HepG2 (cell line): ENCODE data around the gene CBLN3. TPM values are rescaled to one million over a fixed set of nuclear protein-coding genes. Genes with fewer than 3 reads are reported as not detected.

Experiments
- ATAC-seq: fragments of 200-7000 bp; cut with Tn5 transposase; 3 replicates; pipeline ENCODE4 v1.9.1; 2020; ENCODE audit warnings: mild to moderate bottlenecking, moderate library complexity
- BruUV-seq: library from RNA; stranded (reverse); fragments of 400-500 nt; replicated peaks from 2 replicates; lab custom pipeline; 2021; lab: Mats Ljungman, UMichigan
- CTCF ChIA-PET: fragments of 300-600 bp; formaldehyde crosslinking; extraction: SDS; loops from one replicate; lab custom pipeline; 2021; ENCODE audit warnings: low total read pairs, inconsistent platforms, low intra/inter-chr PET ratio; lab: Yijun Ruan, JAX
- POLR2A ChIA-PET: fragments of 350-600 bp; sonication (Branson Sonifier 250); formaldehyde crosslinking; loops from one replicate; lab custom pipeline; 2020; ENCODE audit warnings: antibody characterized with exemption, inconsistent platforms; lab: Yijun Ruan, JAX
- DNase-seq: peaks from one replicate; pipeline ENCODE4 v3.0.0-alpha.2; 2015; ENCODE audit warnings: low spot score
- FAIRE-seq: peaks from 3 replicates; lab custom pipeline; 2011; peaks lifted over from hg19 to GRCh38; lab: Jason Lieb, UNC
- H2AFZ ChIP-seq: one replicate; pipeline ENCODE4 v1.6.1; 2011; ENCODE audit warnings: low read length, inconsistent platforms
- H3K27ac ChIP-seq: fragments of 300-600 bp; 3 replicates; pipeline ENCODE4 v1.8.0; 2011; ENCODE audit warnings: mixed run types, mild to moderate bottlenecking, mixed read lengths, low read length, inconsistent platforms; ENCODE audit not compliant: insufficient read depth; ENCODE audit errors: extremely low read length
- H3K27me3 ChIP-seq, 2 experiments: fragments of 200-600 bp in 1 of 2; 2 replicates in 1 of 2; 3 replicates in 1 of 2; pipeline versions ENCODE4 v1.6.0 to v1.8.0; 2011; ENCODE audit warnings: low read length in 2 of 2, mild to moderate bottlenecking in 2 of 2, moderate library complexity in 2 of 2, inconsistent platforms in 1 of 2; ENCODE audit not compliant: insufficient read depth in 2 of 2, control insufficient read depth in 1 of 2
- H3K36me3 ChIP-seq, 2 experiments: fragments of 200-600 bp in 1 of 2; replicated peaks in 1 of 2; 2 replicates in 1 of 2; 3 replicates in 1 of 2; pipeline versions ENCODE4 v1.5.1 to v1.8.0; 2011; ENCODE audit warnings: low read length in 2 of 2, inconsistent platforms in 1 of 2; ENCODE audit not compliant: insufficient read depth in 2 of 2, control insufficient read depth in 1 of 2
- H3K4me1 ChIP-seq: 2 replicates; pipeline ENCODE4 v1.5.1; 2012; ENCODE audit warnings: low read length, inconsistent platforms; ENCODE audit not compliant: insufficient read depth
- H3K4me2 ChIP-seq: 2 replicates; pipeline ENCODE4 v1.6.0; 2011; ENCODE audit warnings: low read depth, low read length, inconsistent platforms
- H3K4me3 ChIP-seq, 3 experiments: fragments of 200-600 bp in 1 of 3; sonication (generic), shearing (Covaris generic) in 1 of 3; replicated peaks in 1 of 3; 2 replicates each; pipeline ENCODE4 v1.5.1; 2011 to 2016; ENCODE audit warnings: low read length in 3 of 3, inconsistent platforms in 2 of 3, low read depth in 2 of 3, mild to moderate bottlenecking in 2 of 3, control low read depth in 1 of 3, mixed read lengths in 1 of 3; ENCODE audit not compliant: insufficient read depth in 1 of 3
- H3K79me2 ChIP-seq: one replicate; pipeline ENCODE4 v1.6.1; 2011; ENCODE audit warnings: low read length, inconsistent platforms; ENCODE audit not compliant: insufficient read depth
- H3K9ac ChIP-seq: 2 replicates; pipeline ENCODE4 v1.6.0; 2011; ENCODE audit warnings: mild to moderate bottlenecking, low read depth, low read length, inconsistent platforms; ENCODE audit not compliant: insufficient read depth
- H3K9me3 ChIP-seq: 2 replicates; pipeline ENCODE4 v1.5.1; 2012; ENCODE audit warnings: mild to moderate bottlenecking, low read length
- H4K20me1 ChIP-seq: 2 replicates; pipeline ENCODE4 v1.6.0; 2011; ENCODE audit warnings: inconsistent platforms, mild to moderate bottlenecking, low read length, moderate library complexity; ENCODE audit not compliant: insufficient read depth
- FOXM1 ChIP-seq: sonication (generic); formaldehyde crosslinking; IDR thresholded peaks from 2 replicates; pipeline ENCODE4 v1.5.0; 2020; ENCODE audit warnings: missing genetic modification reagents
- HBP1 ChIP-seq: IDR thresholded peaks from 2 replicates; pipeline ENCODE4 v1.6.1; 2016; ENCODE audit warnings: low read depth, control low read depth
- RBAK ChIP-seq: sonication (generic); formaldehyde crosslinking; IDR thresholded peaks from 2 replicates; pipeline ENCODE4 v1.5.1; 2020; ENCODE audit warnings: mild to moderate bottlenecking, missing genetic modification reagents
- ZBTB25 ChIP-seq: IDR thresholded peaks from 2 replicates; pipeline ENCODE4 v1.6.1; 2018; ENCODE audit warnings: missing genetic modification reagents
- ZBTB7A ChIP-seq: sonication (generic); formaldehyde crosslinking; IDR thresholded peaks from 2 replicates; pipeline ENCODE4 v1.8.0; 2022; ENCODE audit warnings: mild to moderate bottlenecking, missing genetic modification reagents
- ZFP41 ChIP-seq: sonication (generic); formaldehyde crosslinking; IDR thresholded peaks from 2 replicates; pipeline ENCODE4 v1.4.0; 2020; ENCODE audit warnings: mild to moderate bottlenecking, missing genetic modification reagents, borderline replicate concordance
- ZNF205 ChIP-seq: IDR thresholded peaks from 2 replicates; pipeline ENCODE4 v1.6.1; 2018; ENCODE audit warnings: missing biosample characterization, missing genetic modification reagents
- ZNF547 ChIP-seq: sonication (generic); formaldehyde crosslinking; IDR thresholded peaks from 2 replicates; pipeline ENCODE4 v1.5.1; 2020; ENCODE audit warnings: mild to moderate bottlenecking, missing genetic modification reagents
- ZNF605 ChIP-seq: sonication (generic); formaldehyde crosslinking; IDR thresholded peaks from 2 replicates; pipeline ENCODE4 v1.8.0; 2022; ENCODE audit warnings: mild to moderate bottlenecking, missing genetic modification reagents
- ZNF737 ChIP-seq: sonication (generic); formaldehyde crosslinking; IDR thresholded peaks from 2 replicates; pipeline ENCODE4 v1.5.0; 2020; ENCODE audit warnings: missing genetic modification reagents, mild to moderate bottlenecking, borderline replicate concordance
- WGBS: methylation state at CpG from one replicate; pipeline ENCODE4 v1.1.6; 2017; ENCODE audit warnings: low lambda C conversion rate; 5-methylcytosine and 5-hydroxymethylcytosine counted together
- in situ Hi-C: cut with HindIII; loops from 2 replicates; pipeline ENCODE4 v1.10.0; 2017; ENCODE audit warnings: low pct_unique_long_range_greater_than_20kb; ENCODE audit not compliant: extremely low pct_ligation_motif_present
- intact Hi-C: fragments of 100-400 bp; cut with micrococcal nuclease; formaldehyde crosslinking; loops from one replicate; pipeline ENCODE4 v1.10.0; 2022; ENCODE audit not compliant: unreplicated experiment
- polyA plus RNA-seq, 8 experiments: library from polyadenylated mRNA; depleted of rRNA in 3 of 8; stranded (reverse) in 7 of 8; unstranded in 1 of 8; fragments of >200 nt; fragmentation: Illumina TruSeq in 4 of 8; extraction: Trizol in 4 of 8; gene quantifications; 2 replicates each; pipeline versions ENCODE4 v1.2.1 to v1.2.3, GENCODE V29; 2011 to 2016; ENCODE audit warnings: low read depth in 4 of 8, missing spikeins in 1 of 8, mixed read lengths in 1 of 8; ENCODE audit not compliant: insufficient read depth in 1 of 8
- total RNA-seq, 5 experiments: library from RNA; depleted of rRNA; stranded (reverse); fragments of >200 nt; fragmentation: Illumina TruSeq; extraction: Trizol; gene quantifications; 2 replicates each; pipeline ENCODE4 v1.2.3, GENCODE V29; 2016; ENCODE audit warnings: low read depth in 1 of 5

The CBLN3 gene
- total and polyA plus RNA-seq, 2 of the 13 experiments (the other 11 are each of a cell fraction or from before 2014, with no cell fraction given), result 0.66 to 0.98 TPM

DNA sequence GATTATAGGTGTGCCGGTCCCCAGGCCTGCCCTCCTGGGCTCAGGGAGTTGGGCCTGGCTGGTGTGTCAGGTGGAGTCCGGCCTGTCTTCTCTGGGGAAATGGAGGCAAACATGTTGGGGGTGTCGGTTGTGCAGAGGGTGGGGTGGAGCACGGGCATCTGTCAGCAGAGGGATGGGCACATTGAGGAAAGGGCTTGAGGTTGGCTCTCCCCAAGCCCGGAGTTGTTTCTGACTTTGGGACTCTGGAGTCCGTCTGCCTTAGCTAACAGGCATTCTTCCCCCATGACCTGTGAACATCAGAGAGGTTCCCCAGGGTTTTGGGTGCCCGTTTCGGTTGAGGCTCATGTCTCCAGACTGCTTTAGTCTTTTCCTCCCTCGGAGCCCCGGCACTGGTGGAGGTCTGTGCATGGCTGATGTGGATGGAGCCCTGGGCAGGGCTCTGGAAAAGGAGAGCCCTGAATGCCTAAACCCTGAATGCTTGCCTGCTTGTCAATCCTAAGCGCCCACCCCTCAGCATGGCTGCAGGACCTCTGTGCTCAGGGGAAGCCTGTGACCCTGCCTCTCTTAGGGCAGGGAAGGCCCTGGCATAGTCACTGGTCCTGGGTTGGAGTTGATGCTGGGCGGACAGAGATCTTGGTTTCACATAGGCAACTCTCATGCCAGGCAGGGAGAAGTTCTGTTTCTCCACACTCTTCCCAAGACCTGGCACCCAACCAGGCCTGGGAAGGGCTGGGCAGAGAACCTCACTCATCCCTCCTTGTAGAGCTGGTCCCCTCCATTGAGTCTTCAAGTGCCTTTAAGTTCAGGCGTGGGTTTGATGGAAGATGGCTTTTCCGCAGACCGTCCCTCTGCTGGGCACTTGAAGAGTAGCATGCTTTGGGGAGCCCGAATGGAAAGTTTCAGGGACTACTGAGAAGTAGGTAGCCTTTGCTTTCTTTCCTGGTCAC is 17.8 kb downstream of the CBLN3 start:
- ATAC-seq (peak; percentile 69), DNase-seq (peak; percentile 69)
- intact Hi-C loops, result loop anchor here (1.0 to 2.0 kb wide), 5 partner anchors 15 to 78 kb away; no protein-coding TSS in a partner anchor
- TF ChIP-seq ZBTB7A (peak; percentile 68; the same call in 1 of the 2 replicates), ZBTB25 (peak; percentile 54; the same call in 1 of the 2 replicates), ZNF205 (CRISPR knock-in tag) (peak; percentile 59; the same call in 1 of the 2 replicates), FOXM1 (CRISPR knock-in tag) (no peak), HBP1 (CRISPR knock-in tag) (0 out of 2 replicates have a peak, but pooled peaks have one; percentile 46), ZNF547 (peak; percentile 19; the same call in 1 of the 2 replicates), RBAK (no peak), ZNF605 (no peak), ZNF737 (peak; percentile 44; the same call in 1 of the 2 replicates), ZFP41 (CRISPR knock-in tag) (no peak)

More for the DNA sequence above, 17.8 kb downstream of the CBLN3 start:
- Histone ChIP-seq H3K36me3 (no peaks in the 10 kb centered on the region), H4K20me1 (no peaks in the 10 kb centered on the region), H3K9ac (no peak overlapping the region), H3K27me3 (peaks cover 0 to 2% of the 10 kb centered on the region in 2 experiments; a peak in 1 of 5 replicates), H3K27ac (no peak overlapping the region), H3K9me3 (no peaks in the 10 kb centered on the region), H3K79me2 (no peaks in the 10 kb centered on the region), H2AFZ (no peak overlapping the region), H3K4me1 (no peaks in the 10 kb centered on the region), H3K4me2 (no peak overlapping the region), H3K4me3 (no peak overlapping the region)
- in situ Hi-C loops, result no loop called here
- WGBS, result 47% methylated on average over 16 of the region's 16 CpGs
- peak; percentile 93 for FAIRE-seq
- no TSS peak for BruUV-seq
- CTCF ChIA-PET, result interaction anchor here (0.7 to 3.7 kb wide), 6 partner anchors 20 to 83 kb away, joined by 3 to 72 read pairs (median 6); partner anchors contain the start of genes ADCY4 and NFATC4
- POLR2A ChIA-PET, result interaction anchor here (1.2 kb wide), 1 partner anchor 18 kb away, joined by 3 read pairs; the partner anchor contains the start of gene KHNYN
